Measurements from ENCODE around the gene MPPED1. TPM values are rescaled to one million over a fixed set of nuclear protein-coding genes. Genes with fewer than 3 reads are reported as not detected.

Gene MPPED1
- total and polyA plus RNA-seq, 2 of the 13 experiments (the other 11 are each of a cell fraction or from before 2014, with no cell fraction given): 0.77 TPM; not detected in 1

DNA sequence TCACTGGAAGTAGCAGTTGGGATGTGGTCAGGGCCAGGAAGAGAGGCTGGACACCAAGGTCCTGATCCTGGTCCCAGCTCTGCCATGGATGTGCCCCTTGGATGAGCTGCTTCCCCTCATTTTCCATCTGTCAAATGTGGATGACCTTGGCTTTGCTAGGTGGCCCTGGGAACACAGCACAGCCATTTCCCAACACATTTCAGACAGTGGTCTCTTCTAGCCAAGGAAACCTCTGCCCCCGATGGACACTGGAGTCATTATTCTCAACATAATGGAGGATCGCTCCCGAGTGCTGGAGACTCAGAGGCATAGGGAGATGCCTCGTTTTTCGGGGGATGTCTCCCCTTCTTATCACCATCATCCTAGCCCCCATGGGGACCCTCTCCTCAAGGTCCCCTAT lies 13.6 kb upstream of the MPPED1 start (continued):
- peak; percentile 29; the same call in 1 of the 2 replicates for TF ChIP-seq SAP130 (CRISPR knock-in tag; IDR thresholded peaks at IDR 0.05; ENCODE audit: low read depth)
- 0 out of 2 replicates have a peak, but pooled peaks have one; percentile 36 for TF ChIP-seq ZNF644 (CRISPR knock-in tag; IDR thresholded peaks at IDR 0.05; ENCODE audit: low read depth)
- no peak for TF ChIP-seq ESRRA (CRISPR knock-in tag; IDR thresholded peaks at IDR 0.05; ENCODE audit: low read depth)
- TF ChIP-seq RFXAP (CRISPR knock-in tag; IDR thresholded peaks at IDR 0.05; ENCODE audit: borderline replicate concordance): no peak
- no peak for TF ChIP-seq SP2 (CRISPR knock-in tag; IDR thresholded peaks at IDR 0.05)
- TF ChIP-seq BCL6 (CRISPR knock-in tag; IDR thresholded peaks at IDR 0.05): 0 out of 2 replicates have a peak, but pooled peaks have one; percentile 12
- TF ChIP-seq ISL2 (CRISPR knock-in tag; IDR thresholded peaks at IDR 0.05): no peak
- no peak for TF ChIP-seq PHF5A (CRISPR knock-in tag; IDR thresholded peaks at IDR 0.05; ENCODE audit: low read depth, unreplicated experiment)
- TF ChIP-seq TARDBP (CRISPR knock-in tag; IDR thresholded peaks at IDR 0.05): no peak
- no peak for TF ChIP-seq ZNF274 (CRISPR knock-in tag; IDR thresholded peaks at IDR 0.05)
- no peak for TF ChIP-seq NFE2 (CRISPR knock-in tag; IDR thresholded peaks at IDR 0.05)
- TF ChIP-seq PCBP2 (optimal IDR thresholded peaks at IDR 0.05; ENCODE audit: low read depth, low read length, poor library complexity, severe bottlenecking): no peak
- TF ChIP-seq ZNF10 (CRISPR knock-in tag; IDR thresholded peaks at IDR 0.05; ENCODE audit: borderline replicate concordance, low read depth): no peak
- 0 out of 2 replicates have a peak, but pooled peaks have one; percentile 26 for TF ChIP-seq CEBPG (CRISPR knock-in tag; IDR thresholded peaks at IDR 0.05)
- 0 out of 2 replicates have a peak, but pooled peaks have one; percentile 13 for TF ChIP-seq ZNF629 (CRISPR knock-in tag; conservative IDR thresholded peaks at IDR 0.05)
- no peak for TF ChIP-seq ZNF713 (CRISPR knock-in tag; IDR thresholded peaks at IDR 0.05)
- 0 out of 2 replicates have a peak, but pooled peaks have one; percentile 28 for TF ChIP-seq HDAC2 (CRISPR knock-in tag; IDR thresholded peaks at IDR 0.05)
- TF ChIP-seq CREM (IDR thresholded peaks at IDR 0.05): no peak
- TF ChIP-seq CREM (CRISPR knock-in tag; IDR thresholded peaks at IDR 0.05): no peak
- no peak for TF ChIP-seq ZBTB1 (CRISPR knock-in tag; IDR thresholded peaks at IDR 0.05; ENCODE audit: borderline replicate concordance)
- TF ChIP-seq, protein P1, sequence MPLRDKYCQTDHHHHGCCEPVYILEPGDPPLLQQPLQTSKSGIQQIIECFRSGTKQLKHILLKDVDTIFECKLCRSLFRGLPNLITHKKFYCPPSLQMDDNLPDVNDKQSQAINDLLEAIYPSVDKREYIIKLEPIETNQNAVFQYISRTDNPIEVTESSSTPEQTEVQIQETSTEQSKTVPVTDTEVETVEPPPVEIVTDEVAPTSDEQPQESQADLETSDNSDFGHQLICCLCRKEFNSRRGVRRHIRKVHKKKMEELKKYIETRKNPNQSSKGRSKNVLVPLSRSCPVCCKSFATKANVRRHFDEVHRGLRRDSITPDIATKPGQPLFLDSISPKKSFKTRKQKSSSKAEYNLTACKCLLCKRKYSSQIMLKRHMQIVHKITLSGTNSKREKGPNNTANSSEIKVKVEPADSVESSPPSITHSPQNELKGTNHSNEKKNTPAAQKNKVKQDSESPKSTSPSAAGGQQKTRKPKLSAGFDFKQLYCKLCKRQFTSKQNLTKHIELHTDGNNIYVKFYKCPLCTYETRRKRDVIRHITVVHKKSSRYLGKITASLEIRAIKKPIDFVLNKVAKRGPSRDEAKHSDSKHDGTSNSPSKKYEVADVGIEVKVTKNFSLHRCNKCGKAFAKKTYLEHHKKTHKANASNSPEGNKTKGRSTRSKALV (CRISPR knock-in tag; IDR thresholded peaks at IDR 0.05): no peak
- TF ChIP-seq, protein P2, sequence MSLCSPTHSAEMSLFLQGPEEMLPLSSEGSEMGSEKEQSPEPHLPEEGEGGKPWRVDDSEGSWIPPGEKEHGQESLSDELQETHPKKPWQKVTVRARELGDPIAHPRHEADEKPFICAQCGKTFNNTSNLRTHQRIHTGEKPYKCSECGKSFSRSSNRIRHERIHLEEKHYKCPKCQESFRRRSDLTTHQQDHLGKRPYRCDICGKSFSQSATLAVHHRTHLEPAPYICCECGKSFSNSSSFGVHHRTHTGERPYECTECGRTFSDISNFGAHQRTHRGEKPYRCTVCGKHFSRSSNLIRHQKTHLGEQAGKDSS (CRISPR knock-in tag; IDR thresholded peaks at IDR 0.05; ENCODE audit: borderline replicate concordance, low read depth): no peak
- no peak for TF ChIP-seq ZNF850 (CRISPR knock-in tag; conservative IDR thresholded peaks at IDR 0.05)
- no peak for TF ChIP-seq TAF15 (IDR thresholded peaks at IDR 0.05; ENCODE audit: low read depth, low read length, poor library complexity, severe bottlenecking)
- TF ChIP-seq CHCHD3 (CRISPR knock-in tag; IDR thresholded peaks at IDR 0.05): no peak
